ENCODE results near the gene BABAM1.

Gene BABAM1

GRCh38 chr19:17266975-17267788, at the start of gene BABAM1:
BABAM1 (plus strand) TSS chr19:17267443; CDS start chr19:17268807, 1,364 bp downstream.
- peak; percentile 99 for DNase-seq (ENCODE audit: low read depth in 2 of 2)

GRCh38 chr19:17219286-17219685, 48.0 kb upstream of the BABAM1 start:
- DNase-seq (ENCODE audit: low read depth in 2 of 2) = no peak

GRCh38 chr19:17220207-17220758, 47.0 kb upstream of the BABAM1 start:
- DNase-seq (ENCODE audit: low read depth in 2 of 2) = no peak

- no peak for DNase-seq (ENCODE audit: low read depth in 2 of 2)
Measured at GRCh38 chr19:17225053-17225452, 42.2 kb upstream of the BABAM1 start.

GRCh38 chr19:17226002-17226933, 41.0 kb upstream of the BABAM1 start, which contains the start of gene OCEL1:
OCEL1 (plus strand) TSS chr19:17226226; CDS start chr19:17226248, 22 bp downstream.
- DNase-seq (ENCODE audit: low read depth in 2 of 2) = peak; percentile 83 to 87

GRCh38 chr19:17227798-17228367, 39.4 kb upstream of the BABAM1 start:
- no peak for DNase-seq (ENCODE audit: low read depth in 2 of 2)

GRCh38 chr19:17229890-17230289, 37.4 kb upstream of the BABAM1 start:
- DNase-seq (ENCODE audit: low read depth in 2 of 2) = no peak

GRCh38 chr19:17232258-17232657, 35.0 kb upstream of the BABAM1 start:
- DNase-seq (ENCODE audit: low read depth in 2 of 2) = no peak

GRCh38 chr19:17234911-17235299, 32.3 kb upstream of the BABAM1 start:
- no peak for DNase-seq (ENCODE audit: low read depth in 2 of 2)

- peak in 1 of 2 experiments; percentile 15 for DNase-seq (ENCODE audit: low read depth in 2 of 2)
Measured at GRCh38 chr19:17235300-17235970, 31.8 kb upstream of the BABAM1 start.

- DNase-seq (ENCODE audit: low read depth in 2 of 2) = no peak
Measured at GRCh38 chr19:17235971-17236777, 31.1 kb upstream of the BABAM1 start.

GRCh38 chr19:17236811-17237543, 30.3 kb upstream of the BABAM1 start:
- DNase-seq (ENCODE audit: low read depth in 2 of 2) = no peak

GRCh38 chr19:17237747-17238706, 29.2 kb upstream of the BABAM1 start:
- no peak for DNase-seq (ENCODE audit: low read depth in 2 of 2)

- no peak for DNase-seq (ENCODE audit: low read depth in 2 of 2)
Measured at GRCh38 chr19:17240062-17240752, 27.0 kb upstream of the BABAM1 start.

- no peak for DNase-seq (ENCODE audit: low read depth in 2 of 2)
Measured at GRCh38 chr19:17240826-17241399, 26.3 kb upstream of the BABAM1 start.

GRCh38 chr19:17242431-17243208, 24.6 kb upstream of the BABAM1 start:
- no peak for DNase-seq (ENCODE audit: low read depth in 2 of 2)

Data from fibroblast of skin of left biceps (primary cell).